GM18508 (cell line): Measurements from ENCODE around the gene BIRC5.
"Not testable (repeated sequence)": the region's sequence is repeated elsewhere in the genome, so short reads cannot be mapped to it uniquely, and the experiment has no call there.

Experiments used
- ATAC-seq: cut with Tn5 transposase; IDR thresholded peaks from one replicate; pipeline ENCODE4 v1.9.1; 2021; ENCODE audit warnings: moderate number of reproducible peaks; ENCODE audit not compliant: insufficient read depth, unreplicated experiment

BIRC5 gene

DNA sequence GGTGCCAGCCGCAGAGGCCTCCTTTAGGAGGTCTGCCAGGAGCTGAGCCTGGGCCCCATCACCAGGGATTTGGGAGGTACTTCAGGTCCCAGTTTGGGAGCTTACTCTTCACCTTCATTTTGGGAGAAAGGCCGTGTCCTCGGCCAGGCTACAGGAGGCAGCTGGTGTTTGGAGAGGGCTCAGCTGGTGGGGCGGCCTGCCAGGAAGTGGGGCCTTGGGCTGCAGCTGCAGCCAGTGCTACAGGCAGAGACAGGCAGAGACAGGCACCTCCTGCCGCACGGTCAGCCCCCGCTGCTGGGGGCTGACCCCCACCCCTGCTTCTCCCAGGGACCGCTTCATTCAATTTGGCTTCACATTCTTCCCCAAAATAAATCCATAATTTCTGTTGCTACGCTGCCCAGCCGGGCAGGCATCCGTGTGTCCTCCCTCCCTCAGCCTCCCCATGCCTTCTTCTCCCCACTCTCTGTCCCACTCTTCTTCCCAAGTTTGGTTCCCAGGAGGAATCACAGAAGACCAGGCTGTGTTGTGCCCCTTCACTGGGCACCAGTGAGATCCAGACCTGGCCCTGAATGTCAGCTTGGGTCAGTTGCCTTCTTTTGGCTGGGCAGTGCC lies 23.5 kb downstream of the BIRC5 start:
- no peak for ATAC-seq

- no peak for ATAC-seq
Measured at GRCh38 chr17:78238823-78239488, 24.9 kb downstream of the BIRC5 start.

GRCh38 chr17:78239489-78239931 lies 25.5 kb downstream of the BIRC5 start:
- ATAC-seq = no peak

GRCh38 chr17:78240012-78240655 lies 26.1 kb downstream of the BIRC5 start:
- no peak for ATAC-seq

DNA sequence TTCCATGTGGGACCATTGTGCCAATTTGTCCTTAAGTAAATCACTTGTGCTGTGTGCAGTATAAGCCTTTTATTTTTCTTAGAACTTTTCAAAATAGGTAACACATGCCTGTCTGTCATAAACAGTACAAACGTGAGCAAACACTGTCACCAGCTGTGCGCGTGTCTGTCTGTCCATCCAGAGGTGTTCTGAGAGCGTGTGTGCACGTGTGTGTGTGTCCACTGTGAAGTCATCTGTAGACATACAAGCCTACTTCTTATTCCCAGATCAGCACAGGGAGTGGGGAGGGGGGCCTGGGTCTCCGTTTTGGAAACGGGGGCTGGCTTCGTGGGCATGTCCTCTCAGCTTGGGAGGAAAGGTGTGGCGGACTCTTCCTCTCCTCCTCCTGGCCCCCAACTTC lies 26.8 kb downstream of the BIRC5 start:
- no peak for ATAC-seq

DNA sequence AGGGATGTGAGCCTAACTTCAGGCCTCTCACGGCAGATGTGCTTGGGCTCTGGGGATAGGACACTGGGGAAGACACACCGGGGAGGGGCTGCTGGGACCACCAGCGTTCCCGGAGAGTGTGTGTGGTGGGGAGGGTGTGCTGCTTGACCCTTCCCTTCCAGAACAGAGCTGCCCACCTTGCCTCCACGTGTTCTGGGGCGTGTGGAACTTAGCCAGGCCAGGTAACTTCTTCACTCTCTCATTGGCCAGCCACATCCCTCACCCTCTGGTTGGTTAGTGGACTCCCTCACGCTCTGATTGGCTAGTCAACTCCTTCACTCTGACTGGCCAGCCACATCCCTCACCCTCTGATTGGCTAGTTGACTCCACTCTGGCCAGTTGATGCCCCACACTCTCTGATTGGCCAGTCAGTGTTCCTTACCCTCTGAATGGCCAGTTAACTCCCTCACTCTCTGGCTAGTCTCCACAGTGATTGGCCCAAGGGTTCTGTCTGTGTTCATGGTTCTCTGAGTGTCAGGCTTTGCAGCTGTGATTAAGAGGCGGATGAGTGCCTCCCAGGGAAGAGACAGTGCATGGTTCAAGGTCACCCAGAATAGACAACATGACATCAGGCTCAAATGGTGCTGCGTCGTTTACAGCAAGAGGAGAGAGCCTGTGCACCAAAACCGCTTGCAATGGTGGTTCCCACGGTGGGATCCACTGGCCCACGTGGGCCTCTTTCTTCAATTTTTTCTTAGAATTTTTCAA lies 27.4 kb downstream of the BIRC5 start:
- no peak for ATAC-seq

DNA sequence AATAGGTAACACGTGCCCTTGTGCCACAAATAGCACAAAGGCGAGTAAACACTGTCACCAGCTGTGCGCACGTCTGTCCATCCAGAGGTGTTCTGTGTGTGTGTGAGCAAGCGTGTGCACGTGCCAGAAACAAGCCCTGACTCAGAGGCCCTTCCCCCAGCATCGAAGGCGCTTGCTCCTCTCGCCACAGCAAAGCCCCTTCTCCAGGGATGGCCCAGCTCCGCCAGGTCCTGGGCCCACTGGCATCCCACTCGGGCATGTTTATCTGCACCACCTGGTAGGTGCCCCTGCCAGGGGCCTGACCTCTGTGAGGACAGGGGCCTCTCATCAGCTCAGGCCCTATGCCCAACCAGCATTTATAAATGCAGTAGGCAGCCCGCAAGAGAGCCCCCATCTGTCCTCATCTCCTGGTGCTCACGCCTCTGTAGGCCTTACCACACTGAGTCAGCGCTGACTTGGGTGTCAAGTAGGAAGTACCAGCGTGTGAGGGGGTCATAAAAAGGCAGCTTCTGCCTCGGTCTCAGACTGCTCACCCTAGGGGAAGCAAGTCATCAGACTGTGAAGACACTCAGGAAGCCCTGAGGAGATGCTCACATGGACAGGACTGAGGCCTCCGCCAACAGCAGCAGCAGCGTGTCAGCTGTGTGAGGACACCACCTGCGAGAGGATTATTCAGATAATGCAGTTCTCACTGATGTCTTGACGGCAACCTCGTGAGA lies 28.1 kb downstream of the BIRC5 start:
- ATAC-seq = no peak

DNA sequence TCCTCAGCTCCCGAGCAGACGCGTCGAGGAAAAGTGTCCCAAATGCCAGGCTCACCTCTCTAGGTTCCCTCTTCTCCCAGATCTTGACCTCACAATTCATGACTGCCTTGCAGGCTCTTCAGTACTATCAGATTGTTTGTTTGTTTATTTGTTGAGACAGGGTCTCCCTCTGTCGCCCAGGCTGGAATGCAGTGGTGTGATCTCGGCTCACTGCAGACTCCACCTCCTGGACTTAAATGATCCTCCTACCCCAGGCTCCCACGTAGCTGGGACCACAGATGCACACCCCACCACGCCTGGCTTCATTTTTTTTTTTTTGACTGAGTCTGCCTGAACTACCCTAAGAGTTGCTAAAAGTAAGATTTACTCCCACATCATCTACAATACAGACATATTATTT lies 33.3 kb downstream of the BIRC5 start:
- ATAC-seq = no peak

DNA sequence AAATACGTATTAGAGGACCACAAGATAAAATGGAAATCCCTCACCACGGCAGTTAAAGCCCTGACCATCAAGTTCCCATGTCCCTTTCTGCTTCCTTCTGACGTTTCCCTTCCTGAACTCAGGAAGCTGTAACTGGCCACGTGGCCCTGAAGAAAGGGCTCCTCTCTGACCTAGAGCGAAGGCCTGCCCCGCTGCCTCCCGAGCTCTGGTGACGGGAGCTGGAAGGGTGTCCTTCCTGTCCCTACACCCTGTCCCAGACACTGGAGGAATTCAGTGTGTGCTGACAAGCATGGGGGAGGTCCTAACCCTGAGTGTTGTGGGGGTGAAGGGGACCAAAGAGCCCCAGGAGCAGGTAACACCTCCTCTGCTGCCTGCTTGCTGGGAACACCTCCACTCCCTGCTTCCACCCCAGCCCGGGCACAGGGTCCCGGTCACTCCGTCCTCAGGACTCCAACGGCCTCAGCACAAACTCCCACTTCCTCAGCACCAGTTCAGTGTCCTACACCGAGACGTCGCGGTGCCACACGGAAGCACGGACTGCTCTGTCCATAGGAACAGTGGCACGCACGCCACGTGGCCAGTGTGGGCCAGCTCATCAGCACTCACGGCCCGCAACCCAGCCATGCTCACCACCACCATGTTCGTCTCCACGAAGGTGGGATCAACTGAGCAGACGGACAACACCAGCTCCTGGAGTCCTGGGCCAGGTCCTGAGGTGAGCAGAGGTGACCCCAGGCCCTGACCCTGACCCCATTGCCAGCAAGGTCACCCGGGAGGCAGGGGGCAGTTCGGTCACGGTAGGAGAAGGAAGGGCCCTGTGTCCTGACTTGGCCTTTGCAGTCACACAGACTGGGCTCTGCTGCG lies 34.2 kb downstream of the BIRC5 start:
- ATAC-seq = no peak

DNA sequence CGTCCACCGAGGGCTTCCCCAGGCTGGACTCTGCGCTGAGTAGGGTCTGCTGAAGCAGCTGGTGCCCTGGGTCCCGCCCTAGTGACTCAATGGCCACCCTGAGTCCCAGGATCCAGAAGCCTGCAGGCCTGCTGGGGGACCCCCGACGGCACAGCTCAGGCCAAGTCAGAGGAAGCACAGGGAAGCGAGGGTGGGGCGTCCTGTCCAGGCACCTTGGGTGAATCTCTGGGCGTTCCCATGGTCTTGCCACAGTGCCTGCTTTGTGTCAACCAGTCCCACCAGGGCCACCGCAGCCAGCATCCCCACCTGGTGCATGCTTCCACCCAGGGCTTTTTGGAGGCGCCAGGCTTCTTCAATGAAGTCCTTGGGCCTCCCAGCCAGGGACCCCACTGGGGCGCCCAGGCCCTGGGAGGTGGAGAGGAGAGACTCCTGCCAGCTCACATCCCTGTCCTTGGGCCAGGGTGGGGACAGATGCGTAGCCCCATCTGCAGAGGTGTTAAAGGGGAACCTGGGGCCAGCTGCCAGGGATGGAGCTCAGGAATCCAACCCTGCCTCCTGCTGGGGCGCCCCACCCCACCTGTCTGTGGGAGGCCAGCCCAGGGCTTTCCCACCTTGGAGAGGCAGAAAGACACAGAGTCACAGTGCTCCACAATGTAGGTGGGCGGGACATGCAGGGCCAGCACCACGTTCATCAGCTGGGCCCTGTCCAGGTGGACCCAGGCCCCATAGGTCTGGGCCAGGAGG lies 35.2 kb downstream of the BIRC5 start:
- no peak for ATAC-seq

- ATAC-seq = no peak
Measured at GRCh38 chr17:78249818-78250806, 36.1 kb downstream of the BIRC5 start.

GRCh38 chr17:78250891-78251772 lies 37.1 kb downstream of the BIRC5 start:
- no peak for ATAC-seq

DNA sequence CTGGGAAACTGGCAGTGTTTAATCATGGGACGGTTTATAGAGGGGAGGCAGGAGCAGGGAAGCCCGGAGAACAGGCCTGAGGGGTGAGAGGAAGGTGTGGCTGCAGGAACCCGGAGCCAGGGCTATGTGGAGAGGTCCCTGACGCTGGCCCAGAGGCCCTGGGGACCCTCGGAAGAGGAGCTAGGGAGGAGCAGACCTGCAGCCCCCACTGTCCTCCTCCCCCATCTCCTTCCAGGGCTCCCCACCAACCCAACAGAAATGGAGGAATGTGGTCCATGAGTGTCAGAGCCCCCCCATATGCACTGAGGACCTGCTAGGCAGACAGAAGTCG lies 37.7 kb downstream of the BIRC5 start:
- no peak for ATAC-seq

DNA sequence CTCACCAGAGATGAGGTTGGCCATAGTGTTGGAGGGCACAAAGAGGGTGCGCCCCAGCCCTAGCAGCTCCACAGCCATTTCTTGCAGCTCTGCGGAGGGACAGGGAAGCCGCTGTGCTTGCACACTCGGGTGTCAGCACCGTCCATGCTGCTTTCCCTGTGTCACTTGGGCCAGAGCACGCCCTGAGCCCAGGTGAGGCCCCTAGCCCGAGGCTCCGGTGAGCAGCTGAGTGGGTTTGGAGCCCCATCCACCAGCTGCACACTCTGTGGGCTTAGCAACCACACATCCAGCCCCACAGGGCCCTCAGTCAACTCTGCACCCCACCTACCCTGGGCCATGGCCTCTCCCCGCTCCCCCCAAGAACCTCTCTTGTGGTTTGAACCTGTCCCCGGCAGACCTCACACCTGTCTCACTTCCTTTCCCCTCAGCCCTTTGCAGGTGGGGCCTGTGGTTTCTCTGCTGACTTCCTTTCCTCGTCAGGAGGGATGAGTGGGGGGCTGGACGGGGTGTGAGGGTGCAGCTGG lies 38.1 kb downstream of the BIRC5 start:
- no peak for ATAC-seq

DNA sequence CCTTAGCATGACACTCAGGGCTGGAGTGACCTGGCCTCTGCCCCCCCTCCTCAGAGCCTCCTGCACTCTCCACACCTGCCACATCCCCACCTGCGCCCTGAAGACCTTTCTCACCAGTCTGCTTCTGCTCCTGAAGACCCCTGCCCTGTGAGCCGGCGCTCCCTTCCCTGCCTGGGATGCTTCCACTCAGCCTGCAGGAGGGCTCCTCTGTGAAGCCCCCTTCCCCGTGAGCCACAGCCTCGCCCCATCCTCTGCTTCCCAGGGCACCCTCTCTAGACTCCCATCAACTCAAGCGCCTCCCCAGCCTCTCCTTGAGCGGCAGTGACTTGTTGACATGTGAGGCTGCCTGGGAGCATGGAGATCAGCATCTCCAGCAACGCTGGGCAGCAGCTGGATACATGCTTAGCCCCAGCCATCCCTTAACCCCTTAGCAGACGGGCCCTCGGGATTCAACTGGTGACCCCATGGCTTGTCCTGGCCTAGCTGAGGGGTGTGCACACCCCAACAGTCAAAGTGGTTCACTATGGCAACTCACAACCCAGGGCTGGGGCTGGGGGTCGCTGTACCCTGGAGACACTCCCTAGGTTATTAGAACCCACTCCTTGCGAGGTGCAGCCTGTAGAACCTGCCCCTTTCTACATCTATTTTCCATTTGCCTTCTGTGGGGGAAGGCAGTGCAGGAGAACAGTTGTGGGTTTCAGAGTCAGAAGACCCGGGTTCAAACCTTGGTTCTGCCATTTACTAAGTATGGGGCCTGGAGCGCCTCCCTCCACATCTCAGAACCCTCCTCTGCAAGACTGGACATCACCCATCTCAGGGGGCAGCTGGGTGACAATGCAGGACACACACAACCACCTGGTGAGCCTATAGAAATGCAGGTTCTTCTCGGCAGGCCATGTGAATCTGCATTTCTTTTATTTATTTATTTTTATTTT lies 38.9 kb downstream of the BIRC5 start:
- ATAC-seq = no peak

GRCh38 chr17:78253636-78253945 lies 39.5 kb downstream of the BIRC5 start:
- ATAC-seq = not testable (repeated sequence)
